ENCODE measurements around the gene GUK1.

Gene GUK1

GRCh38 chr1:228139931-228140723, at the start of gene GUK1:
GUK1 (plus strand) TSS chr1:228140279; CDS start chr1:228140303, 24 bp downstream.
- DNase-seq (ENCODE audit: low read depth in 1 of 2, low spot score in 1 of 2), result peak; percentile 99 to 100

- DNase-seq (ENCODE audit: low read depth in 1 of 2, low spot score in 1 of 2), result no peak
Measured at GRCh38 chr1:228090613-228091081, 49.4 kb upstream of the GUK1 start.

GRCh38 chr1:228091084-228091483, 49.0 kb upstream of the GUK1 start:
- no peak for DNase-seq (ENCODE audit: low read depth in 1 of 2, low spot score in 1 of 2)

GRCh38 chr1:228092342-228093049, 47.6 kb upstream of the GUK1 start:
- no peak for DNase-seq (ENCODE audit: low read depth in 1 of 2, low spot score in 1 of 2)

- no peak for DNase-seq (ENCODE audit: low read depth in 1 of 2, low spot score in 1 of 2)
Measured at GRCh38 chr1:228093050-228093906, 46.8 kb upstream of the GUK1 start.

GRCh38 chr1:228094432-228095016, 45.6 kb upstream of the GUK1 start:
- DNase-seq (ENCODE audit: low read depth in 1 of 2, low spot score in 1 of 2), result no peak

- DNase-seq (ENCODE audit: low read depth in 1 of 2, low spot score in 1 of 2), result no peak
Measured at GRCh38 chr1:228095161-228095560, 44.9 kb upstream of the GUK1 start.

GRCh38 chr1:228095938-228096337, 44.1 kb upstream of the GUK1 start:
- DNase-seq (ENCODE audit: low read depth in 1 of 2, low spot score in 1 of 2), result no peak

GRCh38 chr1:228096416-228097332, 43.4 kb upstream of the GUK1 start:
- DNase-seq (ENCODE audit: low read depth in 1 of 2, low spot score in 1 of 2), result no peak

GRCh38 chr1:228097333-228098081, 42.6 kb upstream of the GUK1 start:
- DNase-seq (ENCODE audit: low read depth in 1 of 2, low spot score in 1 of 2), result no peak

GRCh38 chr1:228098323-228098931, 41.7 kb upstream of the GUK1 start:
- DNase-seq (ENCODE audit: low read depth in 1 of 2, low spot score in 1 of 2), result no peak

GRCh38 chr1:228099331-228099732, 40.7 kb upstream of the GUK1 start:
- no peak for DNase-seq (ENCODE audit: low read depth in 1 of 2, low spot score in 1 of 2)

GRCh38 chr1:228100822-228101613, 39.1 kb upstream of the GUK1 start:
- DNase-seq (ENCODE audit: low read depth in 1 of 2, low spot score in 1 of 2), result no peak

- DNase-seq (ENCODE audit: low read depth in 1 of 2, low spot score in 1 of 2), result no peak
Measured at GRCh38 chr1:228101614-228101993, 38.5 kb upstream of the GUK1 start.

- peak; percentile 37 to 41 for DNase-seq (ENCODE audit: low read depth in 1 of 2, low spot score in 1 of 2)
Measured at GRCh38 chr1:228101994-228102790, 37.9 kb upstream of the GUK1 start.

- peak; percentile 82 to 93 for DNase-seq (ENCODE audit: low read depth in 1 of 2, low spot score in 1 of 2)
Measured at GRCh38 chr1:228102791-228103620, 37.1 kb upstream of the GUK1 start, which contains the start of gene C1orf35. C1orf35 (minus strand) TSS chr1:228103325; CDS start chr1:228103227, 98 bp downstream.
